SK-N-MC (cell line): ENCODE measurements around the gene TMIE.

ENCODE experiments used
- DNase-seq: peaks from one replicate; pipeline ENCODE4 v3.0.0-alpha.2; 2011; ENCODE audit warnings: low read depth, low spot score
- H3K27ac ChIP-seq: fragments of 200-600 bp; sonication (generic); 2 replicates; pipeline ENCODE4 v1.5.1; 2016; ENCODE audit warnings: mixed run types
- H3K36me3 ChIP-seq: fragments of 200-600 bp; sonication (generic); 2 replicates; pipeline ENCODE4 v1.6.1; 2017; ENCODE audit warnings: antibody characterized with exemption, low read length, mixed read lengths; ENCODE audit not compliant: insufficient read depth
- H3K4me3 ChIP-seq: fragments of 200-600 bp; sonication (generic); 2 replicates; pipeline ENCODE4 v1.5.1; 2016
- H3K9ac ChIP-seq: fragments of 200-600 bp; sonication (generic); 2 replicates; pipeline ENCODE4 v1.8.0; 2017; ENCODE audit warnings: mixed run types, mixed read lengths; ENCODE audit not compliant: insufficient read length
- H3K9me3 ChIP-seq: fragments of 200-600 bp; sonication (generic); 2 replicates; pipeline ENCODE4 v1.6.1; 2017; ENCODE audit warnings: low read depth, mild to moderate bottlenecking, antibody characterized with exemption, low read length, moderate library complexity, mixed read lengths
- EZH2 ChIP-seq: fragments of 200-600 bp; sonication (generic); IDR thresholded peaks from one replicate; pipeline ENCODE4 v1.6.1; 2017; ENCODE audit warnings: antibody characterized with exemption
- FOXP2 ChIP-seq: optimal IDR thresholded peaks from 2 replicates; pipeline ENCODE3; 2011; ENCODE audit warnings: mild to moderate bottlenecking, moderate library complexity; ENCODE audit not compliant: insufficient read depth; ENCODE audit errors: extremely low read length, control extremely low read depth
- POLR2AphosphoS5 ChIP-seq: IDR thresholded peaks from 2 replicates; pipeline ENCODE4 v1.6.1; 2012; ENCODE audit warnings: mild to moderate bottlenecking, low read depth, low read length, borderline replicate concordance

Gene TMIE

DNA sequence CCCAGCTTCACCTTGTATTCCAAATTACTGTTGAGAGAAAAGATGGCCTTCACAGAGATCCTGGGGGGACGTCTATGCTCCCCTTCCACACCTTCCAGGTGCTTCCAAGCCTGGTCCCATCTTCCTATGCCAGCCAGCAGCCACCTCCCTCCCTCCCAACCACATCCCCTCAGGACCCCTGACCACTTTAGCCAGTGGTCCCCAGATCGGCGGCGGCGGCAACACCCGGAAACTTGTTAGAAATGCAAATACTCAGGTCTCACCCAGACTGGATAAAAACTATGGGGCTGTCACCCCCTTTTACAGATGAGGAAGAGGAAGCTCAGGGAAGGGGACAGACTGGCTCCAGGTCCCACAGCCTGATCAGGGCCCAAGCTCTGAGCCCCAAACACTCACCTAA lies 54.5 kb downstream of the TMIE start:
- Histone ChIP-seq H3K36me3 (no peaks in the 10 kb centered on the region), H3K4me3 (no peak overlapping the region), H3K9me3 (no peaks in the 10 kb centered on the region), H3K9ac (no peak overlapping the region), H3K27ac (no peak overlapping the region)
- no peak for DNase-seq
- TF ChIP-seq EZH2 = no peak
- TF ChIP-seq POLR2AphosphoS5 = no peak
- no peak for TF ChIP-seq FOXP2

DNA sequence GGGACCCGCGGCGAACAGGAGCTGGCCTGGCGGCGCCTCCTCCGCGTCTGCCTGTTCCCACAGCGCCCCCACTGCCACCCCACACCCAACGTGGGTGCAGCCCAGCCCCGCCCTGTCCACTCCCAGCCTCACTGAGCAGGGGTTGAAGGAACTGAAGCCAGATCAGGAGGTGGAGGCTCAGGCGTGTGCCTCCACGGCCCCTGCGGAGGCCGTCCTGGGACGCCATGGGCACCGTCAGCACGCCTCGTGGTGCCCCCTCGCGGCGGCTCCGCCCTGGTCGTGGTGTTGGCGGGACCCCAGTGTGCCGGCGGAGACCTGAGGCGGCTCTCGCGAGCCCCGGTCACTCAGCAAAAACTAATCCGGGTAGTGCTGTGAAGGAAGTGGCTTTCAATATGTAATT lies 55.5 kb downstream of the TMIE start:
- no peak for DNase-seq
- Histone ChIP-seq H3K9me3 (no peaks in the 10 kb centered on the region), H3K36me3 (no peaks in the 10 kb centered on the region), H3K27ac (no peak overlapping the region), H3K9ac (no peak overlapping the region), H3K4me3 (no peak overlapping the region)
- no peak for TF ChIP-seq POLR2AphosphoS5
- no peak for TF ChIP-seq FOXP2
- TF ChIP-seq EZH2 = no peak

DNA sequence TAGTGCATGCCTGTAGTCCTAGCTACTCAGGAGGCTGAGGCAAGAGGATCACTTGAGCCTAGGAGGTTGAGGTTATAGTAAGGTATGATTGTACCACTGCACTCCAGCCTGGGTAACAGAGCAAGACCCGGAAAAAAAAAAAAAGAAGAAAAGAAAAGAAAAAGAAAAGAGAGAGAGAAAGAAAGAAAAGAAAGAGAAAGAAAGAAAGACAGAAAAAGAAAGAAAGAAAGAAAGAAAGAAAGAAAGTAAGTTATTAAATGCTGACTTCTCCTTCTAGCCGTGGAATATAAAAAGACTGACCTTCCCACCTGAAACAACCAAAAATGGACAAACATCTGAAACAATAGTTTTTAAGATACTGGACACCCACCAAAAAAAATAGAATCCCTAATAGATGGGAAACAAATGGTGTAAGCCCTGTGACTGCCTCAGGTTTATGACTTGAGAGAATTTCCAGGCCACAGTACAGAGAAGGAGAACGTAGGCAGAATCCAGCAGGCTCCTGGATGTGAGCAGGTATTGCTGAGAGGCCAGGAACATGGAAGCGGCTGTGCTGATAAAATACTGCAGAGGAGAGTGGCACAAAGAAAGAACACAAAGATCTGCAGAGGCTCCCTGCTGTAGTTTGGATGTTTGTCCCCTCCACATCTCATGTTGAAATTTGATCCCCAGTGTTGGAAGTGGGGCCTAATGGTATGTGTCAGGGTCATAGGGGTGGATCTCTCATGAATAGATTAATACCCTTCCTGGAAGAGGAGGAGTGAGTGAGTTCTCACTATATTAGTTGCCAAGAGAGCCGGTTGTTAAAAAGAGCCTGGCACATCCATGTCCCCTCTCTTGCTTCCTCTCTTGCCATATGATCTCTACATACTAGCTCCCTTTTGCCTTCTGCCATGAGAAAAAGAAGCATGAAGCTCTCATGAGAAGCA lies 58.3 kb downstream of the TMIE start:
- H3K27ac ChIP-seq = no peak overlapping the region
- no peak for DNase-seq
- H3K9me3 ChIP-seq = no peaks in the 10 kb centered on the region
- TF ChIP-seq POLR2AphosphoS5 (no peak), EZH2 (no peak), FOXP2 (no peak)
- H3K4me3 ChIP-seq = no peak overlapping the region
- H3K9ac ChIP-seq = no peak overlapping the region
- no peaks in the 10 kb centered on the region for H3K36me3 ChIP-seq
